ENCODE results near the gene GAL3ST2. TPM values are rescaled to one million over a fixed set of nuclear protein-coding genes. Genes with fewer than 3 reads are reported as not detected.
"Not testable (repeated sequence)": the region's sequence is repeated elsewhere in the genome, so short reads cannot be mapped to it uniquely, and the experiment has no call there.

Gene GAL3ST2
- total RNA-seq, 2 experiments from 2014 or later, result not detected

DNA sequence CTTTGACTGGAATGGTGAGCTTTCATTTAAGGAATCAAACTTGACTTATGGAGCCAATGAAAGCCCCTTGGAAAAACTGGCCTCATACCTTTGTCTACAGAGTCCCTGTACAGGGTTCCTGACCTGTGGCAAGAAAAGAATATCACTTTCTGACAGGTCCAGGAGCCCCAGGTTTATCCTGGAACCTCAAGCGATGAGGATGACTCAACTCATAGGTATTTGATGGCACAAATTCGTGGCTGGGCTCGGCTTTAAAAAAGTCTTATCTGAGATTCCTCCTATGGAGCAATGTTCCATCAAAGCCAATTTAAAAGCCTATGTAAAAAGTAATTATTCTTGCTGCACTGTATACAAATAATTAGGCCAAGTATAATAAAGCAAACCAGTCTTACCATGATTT, 14.8 kb downstream of the GAL3ST2 start:
- intact Hi-C loops (cut with micrococcal nuclease); CTCF ChIA-PET: not testable (repeated sequence)
- peaks cover 21% of the 10 kb centered on the region for H3K4me1 Mint-ChIP-seq (ENCODE audit: low read depth)

DNA sequence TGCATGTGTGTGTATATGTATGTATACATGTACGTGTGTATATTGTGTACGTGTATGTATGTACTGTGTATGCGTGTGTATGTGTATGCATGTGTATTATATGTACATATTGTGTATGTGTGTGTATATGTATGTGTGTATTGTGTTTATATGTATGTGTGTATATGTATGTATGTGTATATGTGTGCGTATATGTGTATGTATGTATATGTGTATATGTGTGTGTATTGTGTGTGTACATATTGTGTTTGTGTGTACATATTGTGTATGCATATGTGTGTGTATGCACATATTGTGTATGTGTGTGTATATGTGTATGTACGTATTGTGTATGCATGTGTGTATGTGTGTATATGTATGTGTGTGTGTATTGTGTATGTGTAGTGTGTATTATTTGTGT, 16.8 kb downstream of the GAL3ST2 start:
- H3K9me3 Mint-ChIP-seq, result peaks cover 21% of the 10 kb centered on the region
- no peak overlapping the region for H3K27ac Mint-ChIP-seq
- CTCF ChIA-PET, result no interaction called here
- H3K4me1 Mint-ChIP-seq (ENCODE audit: low read depth), result peaks cover 12% of the 10 kb centered on the region
- H3K36me3 Mint-ChIP-seq (ENCODE audit: low read depth), result peaks cover 10% of the 10 kb centered on the region
- H3K4me3 Mint-ChIP-seq, result no peak overlapping the region
- intact Hi-C loops (cut with micrococcal nuclease), result no loop called here
- no peak for DNase-seq
- peaks cover 6% of the 10 kb centered on the region for H3K27me3 Mint-ChIP-seq (ENCODE audit: low read depth)

More for the DNA sequence above, 14.8 kb downstream of the GAL3ST2 start:
- H3K27ac Mint-ChIP-seq; DNase-seq; H3K4me3 Mint-ChIP-seq; H3K27me3 Mint-ChIP-seq (ENCODE audit: low read depth): not testable (repeated sequence)
- peaks cover 25% of the 10 kb centered on the region for H3K9me3 Mint-ChIP-seq
- H3K36me3 Mint-ChIP-seq (ENCODE audit: low read depth), result peaks cover 10% of the 10 kb centered on the region

DNA sequence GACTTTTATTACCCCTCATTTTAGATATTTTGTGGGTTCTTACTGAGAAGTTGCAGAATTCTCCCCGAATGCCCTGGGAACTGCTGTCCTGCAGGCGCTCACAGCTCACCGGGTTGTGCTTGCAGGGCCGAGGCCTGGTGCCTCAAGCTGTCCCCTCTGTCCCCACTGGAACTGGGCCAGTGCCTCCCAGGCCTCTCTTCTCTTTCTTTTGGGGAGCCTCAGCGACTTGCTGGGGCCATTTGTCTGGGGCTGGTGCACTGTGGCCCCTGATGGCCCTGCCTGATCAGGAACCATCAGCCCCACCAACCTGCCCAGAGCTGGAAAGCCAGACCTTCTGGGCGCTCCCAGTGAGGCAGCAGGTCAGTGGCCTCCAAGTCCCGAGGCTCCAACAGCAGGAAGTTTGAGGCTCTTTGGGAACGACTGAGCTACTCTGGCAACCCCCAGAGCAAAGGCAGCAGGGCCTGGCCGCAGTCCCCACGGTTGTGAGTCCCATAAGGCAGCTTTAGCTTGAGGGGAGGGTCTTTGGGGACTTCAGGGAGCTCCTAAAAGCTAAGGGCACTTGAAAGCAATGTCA, 17.7 kb downstream of the GAL3ST2 start:
- Mint-ChIP-seq H3K27ac (no peak overlapping the region), H3K36me3 (ENCODE audit: low read depth) (peaks cover 7% of the 10 kb centered on the region), H3K4me3 (no peak overlapping the region), H3K9me3 (peaks cover 13% of the 10 kb centered on the region), H3K27me3 (ENCODE audit: low read depth) (peaks cover 6% of the 10 kb centered on the region), H3K4me1 (ENCODE audit: low read depth) (peaks cover 2% of the 10 kb centered on the region)
- CTCF ChIA-PET, result interaction anchor here (0.6 to 1.3 kb wide), 2 partner anchors 9 to 84 kb away, joined by 4 to 6 read pairs; no protein-coding TSS in a partner anchor
- intact Hi-C loops (cut with micrococcal nuclease), result no loop called here
- DNase-seq, result no peak

DNA sequence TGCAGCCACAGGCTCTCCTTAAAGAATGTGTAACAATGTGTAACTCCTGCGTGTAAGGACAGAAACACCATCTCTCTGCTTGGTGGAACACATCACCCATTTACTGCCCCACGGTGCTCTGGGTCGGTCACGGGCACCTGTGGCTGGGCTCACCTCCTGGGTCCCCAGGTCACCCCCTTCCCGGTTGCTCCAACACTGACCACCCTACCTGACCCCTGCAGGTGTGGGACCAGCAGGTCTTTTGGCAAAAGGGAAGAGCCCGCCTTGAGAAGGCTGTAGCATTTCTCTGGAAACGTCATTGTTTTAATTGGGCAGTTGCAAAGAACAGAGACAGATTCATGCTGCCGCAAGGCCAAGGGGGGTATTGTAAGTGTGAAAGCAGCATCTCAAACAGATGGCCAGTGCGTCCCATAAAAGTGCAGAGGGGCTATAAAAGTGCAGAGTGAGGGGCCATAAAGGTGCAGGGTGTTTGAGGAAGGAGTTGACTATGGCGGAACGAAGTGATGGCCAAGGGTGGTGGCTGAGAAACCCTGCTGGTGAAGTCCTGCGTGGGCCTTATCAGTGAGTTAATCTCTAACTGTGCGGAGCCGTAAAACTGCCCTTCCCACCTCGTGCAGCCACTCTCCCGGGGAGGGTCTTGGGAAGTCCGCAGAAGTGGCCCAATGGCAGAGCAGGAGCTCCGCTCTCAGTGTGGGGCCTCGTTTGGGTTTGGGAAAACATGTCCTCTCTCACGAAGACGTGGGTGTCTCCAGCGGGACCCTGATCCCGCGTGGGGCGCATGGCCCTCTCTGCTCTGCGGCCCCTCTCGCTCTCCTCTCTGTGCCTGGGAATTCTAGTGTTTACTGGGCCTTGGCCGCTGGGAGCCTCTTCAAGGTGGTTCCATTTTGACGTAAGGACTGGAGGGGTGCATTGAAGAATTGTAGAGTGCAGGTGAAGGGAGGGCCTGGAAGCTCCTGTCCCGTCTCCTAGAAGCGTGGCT, 18.7 kb downstream of the GAL3ST2 start:
- H3K4me1 Mint-ChIP-seq (ENCODE audit: low read depth), result no peaks in the 10 kb centered on the region
- no peak for DNase-seq
- H3K4me3 Mint-ChIP-seq, result no peak overlapping the region
- CTCF ChIA-PET, result interaction anchor here (0.6 to 1.3 kb wide), 2 partner anchors 10 to 83 kb away, joined by 4 to 6 read pairs; no protein-coding TSS in a partner anchor
- peaks cover 9% of the 10 kb centered on the region for H3K9me3 Mint-ChIP-seq
- H3K36me3 Mint-ChIP-seq (ENCODE audit: low read depth), result peaks cover 7% of the 10 kb centered on the region
- intact Hi-C loops (cut with micrococcal nuclease), result no loop called here
- H3K27ac Mint-ChIP-seq, result no peak overlapping the region
- H3K27me3 Mint-ChIP-seq (ENCODE audit: low read depth), result peaks cover 6% of the 10 kb centered on the region

DNA sequence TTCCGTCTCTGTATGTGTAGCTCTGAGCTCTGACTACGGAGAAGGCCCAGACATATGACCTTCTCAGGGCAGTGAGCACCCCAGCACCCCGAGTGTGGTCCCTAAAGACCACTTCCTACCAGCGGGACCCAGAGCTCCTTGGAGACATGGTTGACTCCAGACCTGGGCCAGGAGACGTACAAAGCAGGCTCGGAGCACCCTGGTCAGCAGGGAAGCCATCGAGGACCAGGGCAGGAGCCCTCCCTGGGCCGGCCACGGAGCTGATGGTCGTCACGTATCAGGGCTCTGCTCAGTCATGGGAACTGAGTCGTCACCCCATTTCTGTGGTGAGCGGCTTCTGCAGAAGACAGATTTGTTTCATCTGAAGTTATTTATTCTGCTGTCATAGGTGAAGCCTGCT, 19.6 kb downstream of the GAL3ST2 start:
- no peak overlapping the region for H3K27ac Mint-ChIP-seq
- intact Hi-C loops (cut with micrococcal nuclease), result no loop called here
- CTCF ChIA-PET, result no interaction called here
- H3K36me3 Mint-ChIP-seq (ENCODE audit: low read depth), result no peaks in the 10 kb centered on the region
- no peaks in the 10 kb centered on the region for H3K27me3 Mint-ChIP-seq (ENCODE audit: low read depth)
- no peaks in the 10 kb centered on the region for H3K4me1 Mint-ChIP-seq (ENCODE audit: low read depth)
- H3K4me3 Mint-ChIP-seq, result no peak overlapping the region
- DNase-seq, result no peak
- H3K9me3 Mint-ChIP-seq, result no peaks in the 10 kb centered on the region

DNA sequence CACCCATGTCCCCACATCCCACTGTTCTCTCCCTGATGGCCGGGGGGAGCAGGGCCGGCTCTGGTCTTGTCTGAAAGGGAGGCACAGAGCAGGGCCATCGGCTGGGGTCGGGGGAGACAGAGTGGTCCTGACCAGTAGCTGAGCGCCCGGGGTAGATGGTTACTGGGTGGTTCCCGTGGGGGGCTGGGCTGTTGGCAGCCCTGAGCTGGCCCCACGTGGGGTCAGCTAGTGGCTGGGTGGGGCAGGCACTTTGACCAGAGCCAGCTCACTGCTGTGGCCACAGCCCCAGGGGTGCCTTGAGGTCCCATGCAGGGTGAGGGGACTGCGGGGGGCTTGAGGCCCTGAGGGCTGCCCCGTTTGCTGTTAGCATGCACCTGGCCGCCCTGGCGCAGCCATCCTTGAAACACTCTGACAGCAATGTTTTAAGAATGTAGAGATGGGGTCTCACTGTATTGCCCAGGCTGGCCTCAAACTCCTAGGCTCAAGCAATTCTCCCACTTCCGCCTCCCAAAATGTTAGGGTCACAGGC, 20.1 kb downstream of the GAL3ST2 start:
- no peaks in the 10 kb centered on the region for H3K36me3 Mint-ChIP-seq (ENCODE audit: low read depth)
- intact Hi-C loops (cut with micrococcal nuclease), result no loop called here
- H3K27me3 Mint-ChIP-seq (ENCODE audit: low read depth), result no peaks in the 10 kb centered on the region
- CTCF ChIA-PET, result no interaction called here
- H3K4me3 Mint-ChIP-seq, result no peak overlapping the region
- H3K27ac Mint-ChIP-seq, result no peak overlapping the region
- no peaks in the 10 kb centered on the region for H3K9me3 Mint-ChIP-seq
- no peak for DNase-seq
- no peaks in the 10 kb centered on the region for H3K4me1 Mint-ChIP-seq (ENCODE audit: low read depth)

DNA sequence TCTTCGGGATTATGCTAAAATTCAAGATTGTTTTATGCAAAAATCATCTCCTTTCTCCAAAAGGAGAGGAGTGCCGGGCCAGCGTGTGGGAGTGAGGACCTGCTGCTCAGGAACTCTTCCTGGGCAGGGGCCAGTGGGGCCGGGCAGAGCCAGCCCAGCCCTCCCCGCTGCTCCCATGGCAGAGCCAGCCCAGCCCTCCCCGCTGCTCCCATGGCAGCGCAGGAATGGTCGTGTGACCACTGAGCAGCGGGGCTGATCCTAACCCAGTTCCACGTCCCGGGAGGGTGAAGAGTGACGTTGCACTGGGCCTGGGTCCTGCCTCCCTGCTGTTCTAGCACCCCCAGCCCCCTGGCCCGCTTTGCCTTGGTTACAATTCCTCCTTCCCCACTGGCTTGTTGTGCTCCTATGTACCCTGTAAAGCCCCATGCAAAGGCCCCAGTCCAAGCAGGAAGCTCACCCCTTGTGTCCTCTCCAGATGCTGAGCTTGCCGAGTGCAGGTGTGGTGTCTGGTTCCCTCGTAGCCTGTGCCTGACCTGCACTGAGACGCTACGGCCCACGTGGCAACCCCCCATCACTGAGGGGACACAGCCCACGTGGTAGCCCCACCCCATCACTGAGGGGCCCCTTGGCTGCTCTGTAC, 20.9 kb downstream of the GAL3ST2 start:
- Mint-ChIP-seq H3K27ac (no peak overlapping the region), H3K27me3 (ENCODE audit: low read depth) (no peaks in the 10 kb centered on the region), H3K9me3 (no peaks in the 10 kb centered on the region), H3K4me1 (ENCODE audit: low read depth) (no peaks in the 10 kb centered on the region), H3K36me3 (ENCODE audit: low read depth) (no peaks in the 10 kb centered on the region), H3K4me3 (no peak overlapping the region)
- CTCF ChIA-PET, result no interaction called here
- intact Hi-C loops (cut with micrococcal nuclease), result no loop called here
- DNase-seq, result no peak

DNA sequence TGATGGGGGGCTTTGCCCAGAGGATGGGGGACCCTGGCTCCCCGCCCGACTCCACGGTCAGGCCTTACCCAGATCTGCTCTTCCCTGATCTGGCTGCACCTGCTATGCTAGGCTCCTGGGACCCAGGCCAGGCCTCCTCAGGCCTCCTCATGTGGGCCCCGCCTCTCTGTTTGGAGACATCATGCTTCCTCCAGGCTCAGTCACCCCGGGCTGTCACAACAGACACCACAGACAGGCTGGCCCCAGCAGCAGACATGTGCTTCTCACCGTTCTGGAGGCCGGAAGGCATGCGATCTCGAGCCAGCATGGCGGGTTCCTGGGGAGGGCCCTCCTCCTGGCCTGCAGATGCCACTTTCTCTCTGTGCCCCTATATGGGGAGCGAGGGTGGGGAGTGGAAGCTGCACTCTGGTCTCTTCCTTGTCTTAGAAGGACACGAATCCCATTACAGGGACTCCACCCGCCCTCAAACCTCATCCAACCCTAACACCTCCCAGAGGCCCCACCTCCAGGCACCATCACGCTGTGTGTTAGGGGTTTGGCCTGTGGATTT, 21.5 kb downstream of the GAL3ST2 start:
- H3K27me3 Mint-ChIP-seq (ENCODE audit: low read depth), result no peaks in the 10 kb centered on the region
- CTCF ChIA-PET, result no interaction called here
- intact Hi-C loops (cut with micrococcal nuclease), result no loop called here
- H3K9me3 Mint-ChIP-seq, result no peaks in the 10 kb centered on the region
- H3K4me3 Mint-ChIP-seq, result no peak overlapping the region
- DNase-seq, result no peak
- no peak overlapping the region for H3K27ac Mint-ChIP-seq
- H3K4me1 Mint-ChIP-seq (ENCODE audit: low read depth), result no peaks in the 10 kb centered on the region
- H3K36me3 Mint-ChIP-seq (ENCODE audit: low read depth), result no peaks in the 10 kb centered on the region

DNA sequence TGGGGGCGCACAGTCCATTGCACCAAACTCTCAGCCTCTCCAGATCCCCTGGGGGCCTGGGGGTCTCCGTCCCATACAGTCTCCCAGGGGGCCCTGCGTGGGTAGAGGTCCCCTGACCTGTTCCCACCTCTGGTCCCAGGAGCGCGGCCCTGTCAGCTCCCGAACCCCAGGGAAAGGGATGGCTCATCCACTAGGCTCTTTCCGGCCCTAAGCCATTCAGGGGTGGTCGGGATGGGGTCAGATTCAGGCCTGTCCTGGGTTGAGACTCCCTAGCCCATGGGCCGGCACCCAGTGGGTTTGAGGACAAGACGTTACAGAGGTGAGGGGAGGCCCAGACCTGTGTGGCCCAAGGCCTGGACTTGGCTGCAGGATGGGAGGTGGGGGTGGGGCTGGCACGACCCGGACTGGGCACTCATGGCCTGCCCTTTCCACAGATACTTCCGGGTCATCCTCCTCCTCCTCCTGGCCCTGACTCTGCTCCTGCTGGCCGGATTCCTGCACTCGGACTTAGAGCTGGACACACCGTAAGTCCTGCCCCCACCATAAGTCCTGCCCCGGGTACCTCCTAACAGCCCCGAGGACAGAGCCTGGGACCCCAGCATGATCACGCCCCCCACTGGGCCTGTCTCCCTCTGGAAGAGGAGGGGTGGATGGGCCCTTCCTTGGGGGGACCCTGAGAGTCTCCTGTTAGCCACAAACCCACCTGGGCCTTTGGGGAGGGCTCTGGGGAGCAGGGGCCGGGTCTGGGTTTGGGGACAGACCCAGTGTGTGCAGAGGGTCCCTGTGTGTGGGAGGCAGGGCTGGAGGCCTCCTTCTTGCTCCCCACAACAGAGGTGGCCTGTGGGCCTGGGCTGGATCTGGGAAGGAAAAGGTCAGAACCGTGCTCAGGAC, 22.3 kb downstream of the GAL3ST2 start:
- DNase-seq, result no peak
- intact Hi-C loops (cut with micrococcal nuclease), result no loop called here
- no peak overlapping the region for H3K4me3 Mint-ChIP-seq
- H3K9me3 Mint-ChIP-seq, result no peaks in the 10 kb centered on the region
- CTCF ChIA-PET, result no interaction called here
- H3K27me3 Mint-ChIP-seq (ENCODE audit: low read depth), result peaks cover 3% of the 10 kb centered on the region
- peaks cover 2% of the 10 kb centered on the region for H3K4me1 Mint-ChIP-seq (ENCODE audit: low read depth)
- no peaks in the 10 kb centered on the region for H3K36me3 Mint-ChIP-seq (ENCODE audit: low read depth)
- no peak overlapping the region for H3K27ac Mint-ChIP-seq

DNA sequence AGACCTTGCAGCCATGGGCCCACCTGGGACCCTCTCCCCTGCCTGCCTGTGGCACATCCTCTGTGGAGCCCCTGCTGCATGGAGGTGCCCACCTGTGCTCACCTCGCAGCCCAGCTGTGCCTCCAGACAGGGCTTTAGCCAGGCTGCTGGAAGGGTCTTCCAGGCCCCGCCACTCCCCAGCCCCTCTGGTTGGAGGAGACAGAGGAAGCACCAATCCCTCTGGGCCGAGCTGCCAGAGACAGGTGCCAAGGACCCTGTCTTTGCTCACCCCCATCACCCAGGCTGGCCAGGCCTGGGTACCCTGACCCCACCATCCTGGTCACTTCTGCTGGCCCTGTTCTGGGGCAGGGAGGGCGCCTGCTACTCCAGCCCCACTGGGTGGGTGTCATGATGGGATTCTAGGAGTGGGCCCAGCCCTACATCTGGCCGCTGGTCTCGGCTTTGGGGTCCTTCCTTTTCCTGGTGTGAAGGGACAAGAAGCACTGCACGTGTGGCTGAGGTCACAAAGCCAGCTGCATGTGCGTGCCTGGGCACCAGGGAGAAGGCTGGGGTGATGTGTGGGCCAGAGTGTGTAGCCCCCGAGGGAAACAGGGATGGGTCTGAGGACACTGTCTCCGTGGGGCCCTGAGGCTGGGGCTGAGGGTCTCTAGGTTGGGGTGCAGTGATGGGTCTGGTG, 23.0 kb downstream of the GAL3ST2 start:
- CTCF ChIA-PET, result no interaction called here
- H3K27ac Mint-ChIP-seq, result no peak overlapping the region
- H3K9me3 Mint-ChIP-seq, result no peaks in the 10 kb centered on the region
- DNase-seq, result no peak
- no peaks in the 10 kb centered on the region for H3K36me3 Mint-ChIP-seq (ENCODE audit: low read depth)
- H3K4me3 Mint-ChIP-seq, result no peak overlapping the region
- H3K27me3 Mint-ChIP-seq (ENCODE audit: low read depth), result peaks cover 5% of the 10 kb centered on the region
- intact Hi-C loops (cut with micrococcal nuclease), result loop anchor here (5.0 kb wide), 2 partner anchors 43 to 58 kb away; partner anchors contain the start of gene PDCD1
- peaks cover 8% of the 10 kb centered on the region for H3K4me1 Mint-ChIP-seq (ENCODE audit: low read depth)

Measured in activated naive CD4-positive, alpha-beta T cell treated with anti-CD3 and anti-CD28 coated beads for 36 hours (primary cell).